Stimulated activated CD8-positive, alpha-beta memory T cell treated with anti-CD3 and anti-CD28 coated beads, Interleukin-7, amount 100 ng/mL, for 4 hours (primary cell): ENCODE measurements around the gene THSD4.
"Not testable (repeated sequence)": the region's sequence is repeated elsewhere in the genome, so short reads cannot be mapped to it uniquely, and the experiment has no call there.

Source experiments
- DNase-seq, 2 donors: peaks; one replicate each; pipeline ENCODE4 v3.0.0-alpha.2; 2020; ENCODE audit warnings: low read depth in 2 of 2

The THSD4 gene

GRCh38 chr15:71261418-71261817 lies 146.1 kb downstream of the THSD4 start:
- no peak for DNase-seq

- DNase-seq: no peak
These were observed 146.6 kb downstream of the THSD4 start for GRCh38 chr15:71261909-71262308.

- no peak for DNase-seq
These were observed 147.3 kb downstream of the THSD4 start for GRCh38 chr15:71262599-71262998.

GRCh38 chr15:71265606-71266005 lies 150.3 kb downstream of the THSD4 start:
- DNase-seq: not testable (repeated sequence)

GRCh38 chr15:71271327-71271726 lies 156.1 kb downstream of the THSD4 start:
- DNase-seq: no peak

GRCh38 chr15:71272932-71273331 lies 157.7 kb downstream of the THSD4 start:
- no peak for DNase-seq

GRCh38 chr15:71273731-71274447 lies 158.6 kb downstream of the THSD4 start:
- no peak for DNase-seq

GRCh38 chr15:71274448-71274798 lies 159.2 kb downstream of the THSD4 start:
- no peak for DNase-seq

GRCh38 chr15:71275098-71275497 lies 159.8 kb downstream of the THSD4 start:
- DNase-seq: no peak

- DNase-seq: no peak
These were observed 160.5 kb downstream of the THSD4 start for GRCh38 chr15:71275566-71276335.

- no peak for DNase-seq
These were observed 161.0 kb downstream of the THSD4 start for GRCh38 chr15:71276336-71276665.

- no peak for DNase-seq
These were observed 163.9 kb downstream of the THSD4 start for GRCh38 chr15:71278989-71279756.

- DNase-seq: no peak
These were observed 164.5 kb downstream of the THSD4 start for GRCh38 chr15:71279757-71280141.

- DNase-seq: no peak
These were observed 164.9 kb downstream of the THSD4 start for GRCh38 chr15:71280206-71280605.

GRCh38 chr15:71281256-71281655 lies 166.0 kb downstream of the THSD4 start:
- no peak for DNase-seq

- DNase-seq: no peak
These were observed 166.8 kb downstream of the THSD4 start for GRCh38 chr15:71282076-71282475.

GRCh38 chr15:71288348-71288955 lies 173.2 kb downstream of the THSD4 start:
- no peak for DNase-seq

- DNase-seq: no peak
These were observed 174.7 kb downstream of the THSD4 start for GRCh38 chr15:71290002-71290401.

GRCh38 chr15:71290881-71291635 lies 175.8 kb downstream of the THSD4 start:
- no peak for DNase-seq

GRCh38 chr15:71291723-71292122 lies 176.5 kb downstream of the THSD4 start:
- DNase-seq: no peak

- no peak for DNase-seq
These were observed 178.5 kb downstream of the THSD4 start for GRCh38 chr15:71293723-71294122.
